ENCODE measurements around the gene HOXA4.

Gene HOXA4

DNA sequence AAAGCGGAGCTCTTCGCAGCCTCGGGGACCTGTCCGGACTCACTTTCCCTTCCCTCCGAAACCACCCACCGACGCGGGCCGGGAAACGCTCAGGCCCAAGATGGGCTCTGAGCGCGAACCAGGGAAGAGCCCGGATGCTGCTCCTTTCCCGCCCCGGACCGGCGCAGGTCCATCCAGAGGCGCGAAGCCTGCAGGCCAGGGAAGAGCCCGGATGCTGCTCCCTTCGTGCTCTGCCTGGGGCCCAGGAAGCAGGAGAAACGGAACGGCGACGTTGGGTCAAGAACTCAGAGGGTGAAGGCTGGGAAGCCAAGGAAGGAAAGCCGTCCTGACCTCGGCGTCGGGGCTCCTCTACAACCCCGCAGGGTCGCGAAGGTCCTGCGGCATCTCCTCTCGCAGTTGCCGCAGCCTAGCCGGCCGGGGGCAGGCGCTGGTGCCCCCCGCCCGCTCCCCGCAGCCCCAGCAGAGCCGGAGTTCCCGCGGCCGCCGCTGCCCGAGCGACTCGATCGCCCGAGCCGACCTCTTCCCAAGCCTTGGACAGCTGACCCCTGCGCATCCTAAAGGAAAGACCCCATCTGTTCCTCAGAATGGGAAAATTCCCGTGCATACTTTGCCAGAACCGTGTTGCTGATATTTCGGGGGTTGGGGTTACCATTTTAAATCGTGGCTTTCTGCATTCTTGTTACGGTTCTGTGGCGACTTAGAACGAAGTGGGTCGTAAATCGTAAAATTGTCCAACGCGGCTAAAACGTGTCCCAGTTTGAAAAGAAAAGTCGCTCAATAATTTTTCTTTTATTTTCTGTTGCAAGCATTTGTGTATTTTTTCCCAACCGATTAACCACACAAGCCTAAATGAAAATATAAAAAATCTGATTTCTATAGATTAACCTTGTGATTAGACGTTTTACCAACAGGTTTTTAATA is 42.3 kb downstream of the HOXA4 start:
- TF ChIP-seq, protein P1, sequence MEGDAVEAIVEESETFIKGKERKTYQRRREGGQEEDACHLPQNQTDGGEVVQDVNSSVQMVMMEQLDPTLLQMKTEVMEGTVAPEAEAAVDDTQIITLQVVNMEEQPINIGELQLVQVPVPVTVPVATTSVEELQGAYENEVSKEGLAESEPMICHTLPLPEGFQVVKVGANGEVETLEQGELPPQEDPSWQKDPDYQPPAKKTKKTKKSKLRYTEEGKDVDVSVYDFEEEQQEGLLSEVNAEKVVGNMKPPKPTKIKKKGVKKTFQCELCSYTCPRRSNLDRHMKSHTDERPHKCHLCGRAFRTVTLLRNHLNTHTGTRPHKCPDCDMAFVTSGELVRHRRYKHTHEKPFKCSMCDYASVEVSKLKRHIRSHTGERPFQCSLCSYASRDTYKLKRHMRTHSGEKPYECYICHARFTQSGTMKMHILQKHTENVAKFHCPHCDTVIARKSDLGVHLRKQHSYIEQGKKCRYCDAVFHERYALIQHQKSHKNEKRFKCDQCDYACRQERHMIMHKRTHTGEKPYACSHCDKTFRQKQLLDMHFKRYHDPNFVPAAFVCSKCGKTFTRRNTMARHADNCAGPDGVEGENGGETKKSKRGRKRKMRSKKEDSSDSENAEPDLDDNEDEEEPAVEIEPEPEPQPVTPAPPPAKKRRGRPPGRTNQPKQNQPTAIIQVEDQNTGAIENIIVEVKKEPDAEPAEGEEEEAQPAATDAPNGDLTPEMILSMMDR (IDR thresholded peaks at IDR 0.05; ENCODE audit: extremely low read depth, missing control alignments), result no peak
- DNase-seq (ENCODE audit: low spot score), result no peak

DNA sequence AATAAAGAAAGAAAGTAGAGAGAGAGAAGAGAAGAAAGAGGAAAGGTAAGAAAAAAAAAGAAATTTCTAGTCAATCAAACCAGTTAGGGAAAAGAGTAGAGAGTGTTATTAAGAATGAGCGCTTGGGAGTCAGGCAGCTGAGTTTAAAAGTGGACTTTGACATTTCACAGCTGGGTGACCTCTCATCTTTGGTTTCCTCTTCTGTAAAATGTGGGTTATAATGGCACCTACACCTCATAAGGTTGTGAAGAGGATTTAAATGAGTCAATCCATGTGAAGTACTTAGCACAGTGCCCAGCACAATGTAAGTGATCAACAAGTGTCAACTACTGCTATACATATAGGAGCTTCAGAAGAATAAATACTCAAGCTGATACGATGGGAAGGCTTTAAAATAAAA is 46.9 kb downstream of the HOXA4 start:
- DNase-seq (ENCODE audit: low spot score), result peak; percentile 41
- TF ChIP-seq, protein P1 (IDR thresholded peaks at IDR 0.05; ENCODE audit: extremely low read depth, missing control alignments), result no peak

DNA sequence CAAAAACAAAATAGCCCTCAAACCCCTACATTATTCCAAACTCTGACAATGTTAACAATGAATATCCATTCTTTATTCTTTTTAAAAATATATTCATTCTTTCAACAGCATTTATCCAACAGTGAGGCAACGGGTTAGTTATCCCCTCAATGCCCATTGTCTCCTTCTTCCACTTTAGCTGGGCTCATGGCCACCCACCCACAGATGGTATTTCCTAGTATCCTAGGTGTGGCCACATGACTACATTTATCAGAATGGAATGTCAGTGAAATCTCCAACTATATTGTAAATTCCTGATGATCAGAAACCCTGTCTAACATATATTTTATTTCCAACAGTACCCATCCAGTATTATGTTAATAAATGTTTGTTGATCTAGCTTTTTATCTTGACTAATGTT is 48.4 kb downstream of the HOXA4 start:
- DNase-seq (ENCODE audit: low spot score), result no peak
- TF ChIP-seq, protein P1 (IDR thresholded peaks at IDR 0.05; ENCODE audit: extremely low read depth, missing control alignments), result no peak

DNA sequence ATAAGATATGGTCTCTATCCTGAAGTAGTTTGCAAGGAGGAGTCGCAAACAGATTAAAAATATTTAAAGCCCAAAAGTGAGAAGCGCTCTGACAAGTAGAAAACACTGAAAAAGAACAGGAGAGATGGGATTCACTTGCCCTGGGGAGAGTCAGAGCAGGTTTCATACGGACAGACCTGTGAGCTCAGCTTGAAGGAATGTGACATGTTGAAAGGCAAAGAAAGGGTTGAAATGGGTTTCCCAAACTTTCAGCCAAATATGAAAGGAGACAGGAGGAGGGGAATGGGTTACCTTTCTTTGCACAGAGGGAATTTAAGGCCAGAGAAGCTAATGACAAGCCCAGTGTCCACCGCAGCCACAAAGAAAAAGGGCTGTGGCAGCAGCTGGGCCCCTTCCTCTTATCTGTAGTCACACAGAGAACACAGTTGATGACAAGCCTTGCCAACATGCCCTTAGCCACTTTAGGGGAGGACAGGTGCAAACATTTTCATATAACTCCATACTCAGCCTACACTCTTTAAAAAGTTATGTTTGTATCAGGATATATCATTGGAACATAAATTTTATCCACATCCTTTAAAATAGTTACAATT is 49.6 kb downstream of the HOXA4 start:
- DNase-seq (ENCODE audit: low spot score), result no peak
- TF ChIP-seq, protein P1 (IDR thresholded peaks at IDR 0.05; ENCODE audit: extremely low read depth, missing control alignments), result no peak

DNA sequence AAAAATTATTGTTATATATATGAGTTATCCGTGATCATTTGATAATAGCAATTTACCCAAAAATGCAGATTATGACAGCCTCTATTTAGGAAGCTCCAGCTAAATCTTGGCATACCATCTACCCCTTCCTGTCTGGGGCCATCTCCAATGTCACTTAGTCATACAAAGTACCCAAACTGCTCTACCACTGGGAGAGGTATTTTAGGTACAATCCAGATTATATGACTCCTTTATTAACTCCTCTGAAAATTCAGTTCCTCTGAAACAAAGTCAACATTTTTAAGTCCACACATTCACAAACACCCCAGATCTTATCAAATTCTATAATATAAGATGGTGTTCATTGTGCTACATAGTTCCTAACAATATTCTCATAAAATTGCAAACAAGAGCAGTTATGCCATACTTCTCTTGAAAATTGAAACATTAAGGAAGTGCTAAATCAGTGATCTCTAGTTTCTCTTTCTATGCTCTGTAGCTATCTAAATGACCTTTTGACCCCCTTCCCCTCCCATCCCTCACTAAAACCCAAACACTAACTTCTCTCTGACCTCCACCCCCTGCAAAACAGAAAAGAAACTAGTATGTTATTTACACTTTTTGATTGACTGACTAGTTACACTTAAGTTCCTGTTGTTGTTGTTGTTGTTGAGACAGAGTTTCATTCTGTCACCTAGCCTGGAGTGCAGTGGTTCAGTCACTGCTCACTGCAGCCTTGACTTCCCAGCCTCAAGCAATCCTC is 51.2 kb downstream of the HOXA4 start:
- TF ChIP-seq, protein P1 (IDR thresholded peaks at IDR 0.05; ENCODE audit: extremely low read depth, missing control alignments), result no peak
- peak; percentile 40 for DNase-seq (ENCODE audit: low spot score)

DNA sequence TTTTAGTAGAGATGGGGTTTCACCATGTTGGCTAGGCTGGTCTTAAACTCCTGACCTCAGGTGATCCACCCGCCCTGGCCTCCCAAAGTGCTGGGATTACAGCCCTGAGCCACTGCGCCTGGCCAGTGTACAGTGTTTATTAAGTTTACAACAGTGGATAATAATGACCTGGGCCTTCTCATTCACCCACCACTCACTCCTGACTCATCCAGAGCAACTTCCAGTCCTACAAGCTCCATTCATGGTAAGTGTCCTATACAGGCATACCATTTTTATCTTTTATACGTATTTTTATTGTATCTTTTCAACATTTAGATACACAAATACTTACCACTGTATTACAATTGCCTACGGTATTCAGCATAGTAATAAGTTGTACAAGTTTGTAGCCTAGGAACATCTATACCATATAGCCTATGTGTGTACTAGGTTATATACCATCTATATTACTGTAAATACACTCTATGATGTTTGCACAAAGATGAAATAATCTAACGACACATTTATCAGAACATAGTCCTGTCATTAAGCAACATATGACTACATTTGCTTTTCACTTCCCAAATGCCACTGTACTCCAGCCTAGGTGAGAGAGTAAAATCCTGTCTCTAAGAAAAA is 51.8 kb downstream of the HOXA4 start:
- DNase-seq (ENCODE audit: low spot score), result no peak
- TF ChIP-seq, protein P1 (IDR thresholded peaks at IDR 0.05; ENCODE audit: extremely low read depth, missing control alignments), result no peak

Measured in GM20000 (cell line).